Breast epithelium (tissue), 4 donors: ENCODE data around the gene TNFSF15. TPM values are rescaled to one million over a fixed set of nuclear protein-coding genes. Genes with fewer than 3 reads are reported as not detected.

Experiments
- DNase-seq, 2 donors: peaks; one replicate each; pipeline ENCODE4 v3.0.0-alpha.2; 2019; ENCODE audit warnings: low spot score in 2 of 2
- H3K27ac ChIP-seq, 2 donors: fragments of 200-600 bp; sonication (generic) in 1 of 2; one replicate each; pipeline ENCODE4 v1.5.1; 2016 to 2019; ENCODE audit warnings: mild to moderate bottlenecking in 1 of 2
- H3K27me3 ChIP-seq, 2 donors: fragments of 200-600 bp; sonication (generic) in 1 of 2; one replicate each; pipeline versions ENCODE4 v1.5.1 to v1.6.0; 2017 to 2019; ENCODE audit warnings: control low read depth in 1 of 2, mild to moderate bottlenecking in 1 of 2
- H3K36me3 ChIP-seq: fragments of 200-600 bp; one replicate; pipeline ENCODE4 v1.5.1; 2019
- H3K4me1 ChIP-seq, 2 donors: fragments of 200-600 bp; sonication (generic); one replicate each; pipeline ENCODE4 v1.5.1; 2016 to 2019; ENCODE audit warnings: control low read depth in 1 of 2
- H3K4me3 ChIP-seq, 3 donors: fragments of 200-600 bp; sonication (generic); 1 replicate in 2 of 3; 2 replicates in 1 of 3; pipeline ENCODE4 v1.5.1; 2016 to 2019; ENCODE audit warnings: mild to moderate bottlenecking in 3 of 3, moderate library complexity in 2 of 3
- H3K9me3 ChIP-seq, 2 donors: fragments of 200-600 bp; sonication (generic) in 1 of 2; one replicate each; pipeline ENCODE4 v1.5.1; 2016 to 2019; ENCODE audit warnings: control low read depth in 1 of 2
- POLR2A ChIP-seq: fragments of 450-650 bp; IDR thresholded peaks from one replicate; pipeline ENCODE4 v1.6.1; 2016; ENCODE audit warnings: antibody characterized with exemption, mild to moderate bottlenecking, moderate library complexity
- POLR2AphosphoS5 ChIP-seq, 3 donors: sonication (generic); formaldehyde crosslinking; IDR thresholded peaks; one replicate each; pipeline ENCODE4 v1.6.1; 2017; ENCODE audit warnings: antibody characterized with exemption in 3 of 3
- intact Hi-C: fragments of 100-400 bp; cut with DNase I; formaldehyde crosslinking; loops from one replicate; pipeline ENCODE4 v1.15.1; 2023; ENCODE audit warnings: low total_unique reads
- total RNA-seq, 3 donors: library from RNA; depleted of rRNA; stranded (reverse); fragments of >200 nt; gene quantifications; one replicate each; pipeline ENCODE4 v1.1.0, GENCODE V29; 2016
- TF ChIP-seq, protein P1 (sequence below), 3 donors: fragments of 450-650 bp; IDR thresholded peaks; one replicate each; pipeline ENCODE4 v1.5.1; 2016 to 2017; ENCODE audit warnings: antibody characterized with exemption in 3 of 3, mild to moderate bottlenecking in 3 of 3, moderate library complexity in 3 of 3

Gene TNFSF15
- total RNA-seq, 3 donors from 2014 or later = 0.16 to 2.0 (median 0.66) TPM

DNA sequence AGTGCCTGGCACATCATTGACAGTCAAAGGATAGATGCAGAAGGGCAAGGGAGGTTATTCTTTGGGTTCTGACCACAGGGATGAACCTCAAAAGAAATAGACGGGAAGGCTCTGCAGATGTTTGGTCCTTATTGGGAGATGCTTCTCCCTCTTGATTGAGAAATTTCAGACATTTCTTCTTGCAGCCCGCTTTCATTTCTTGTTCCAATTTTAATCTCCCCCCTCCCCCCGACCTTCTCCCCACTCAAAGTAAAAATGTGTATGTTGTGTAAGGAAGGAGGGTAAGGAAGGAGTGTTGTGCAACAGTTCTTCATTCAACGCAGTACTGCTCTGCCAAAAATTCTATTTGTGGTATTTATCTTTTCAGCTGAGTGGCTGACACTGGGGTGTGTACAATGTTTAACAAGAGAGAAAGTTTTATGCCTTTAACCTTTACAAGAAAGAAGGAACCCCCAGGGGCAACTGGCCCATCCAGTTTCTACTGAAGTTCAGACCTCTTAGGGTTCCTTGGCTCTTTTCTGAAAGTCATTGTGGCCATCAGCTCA, 46.3 kb upstream of the TNFSF15 start:
- intact Hi-C loops = no loop called here
- no peaks in the 10 kb centered on the region for H3K9me3 ChIP-seq
- H3K4me3 ChIP-seq = no peak overlapping the region
- TF ChIP-seq POLR2A (no peak), POLR2AphosphoS5 (IDR thresholded peaks at IDR 0.05) (no peak)
- TF ChIP-seq, protein P1, sequence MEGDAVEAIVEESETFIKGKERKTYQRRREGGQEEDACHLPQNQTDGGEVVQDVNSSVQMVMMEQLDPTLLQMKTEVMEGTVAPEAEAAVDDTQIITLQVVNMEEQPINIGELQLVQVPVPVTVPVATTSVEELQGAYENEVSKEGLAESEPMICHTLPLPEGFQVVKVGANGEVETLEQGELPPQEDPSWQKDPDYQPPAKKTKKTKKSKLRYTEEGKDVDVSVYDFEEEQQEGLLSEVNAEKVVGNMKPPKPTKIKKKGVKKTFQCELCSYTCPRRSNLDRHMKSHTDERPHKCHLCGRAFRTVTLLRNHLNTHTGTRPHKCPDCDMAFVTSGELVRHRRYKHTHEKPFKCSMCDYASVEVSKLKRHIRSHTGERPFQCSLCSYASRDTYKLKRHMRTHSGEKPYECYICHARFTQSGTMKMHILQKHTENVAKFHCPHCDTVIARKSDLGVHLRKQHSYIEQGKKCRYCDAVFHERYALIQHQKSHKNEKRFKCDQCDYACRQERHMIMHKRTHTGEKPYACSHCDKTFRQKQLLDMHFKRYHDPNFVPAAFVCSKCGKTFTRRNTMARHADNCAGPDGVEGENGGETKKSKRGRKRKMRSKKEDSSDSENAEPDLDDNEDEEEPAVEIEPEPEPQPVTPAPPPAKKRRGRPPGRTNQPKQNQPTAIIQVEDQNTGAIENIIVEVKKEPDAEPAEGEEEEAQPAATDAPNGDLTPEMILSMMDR (IDR thresholded peaks at IDR 0.05) = no peak
- no peak overlapping the region for H3K27ac ChIP-seq
- no peaks in the 10 kb centered on the region for H3K36me3 ChIP-seq
- H3K27me3 ChIP-seq = no peaks in the 10 kb centered on the region
- H3K4me1 ChIP-seq = no peaks in the 10 kb centered on the region
- DNase-seq = no peak

DNA sequence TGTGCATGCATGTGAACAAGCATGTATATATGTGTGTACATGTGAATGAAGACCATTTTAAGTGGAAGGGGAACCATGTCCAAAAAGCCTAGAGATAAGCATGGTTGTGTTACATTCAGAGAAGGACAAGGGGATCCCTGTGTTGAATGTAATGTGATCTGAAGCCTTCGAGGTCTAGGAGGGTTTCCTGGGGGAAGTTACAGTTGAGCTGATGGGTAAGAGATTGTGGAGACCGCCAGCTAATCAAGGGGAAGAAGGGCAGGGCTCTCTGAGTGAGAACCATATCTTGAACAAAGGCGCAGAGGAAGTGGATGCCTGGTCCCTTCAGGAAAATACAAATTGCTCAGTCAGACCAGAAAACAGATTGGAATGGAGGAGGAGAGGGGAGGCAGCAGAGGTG, 45.5 kb upstream of the TNFSF15 start:
- H3K27me3 ChIP-seq = no peaks in the 10 kb centered on the region
- TF ChIP-seq POLR2A = no peak
- TF ChIP-seq, protein P1 (IDR thresholded peaks at IDR 0.05) = no peak
- TF ChIP-seq POLR2AphosphoS5 (IDR thresholded peaks at IDR 0.05) = no peak

DNA sequence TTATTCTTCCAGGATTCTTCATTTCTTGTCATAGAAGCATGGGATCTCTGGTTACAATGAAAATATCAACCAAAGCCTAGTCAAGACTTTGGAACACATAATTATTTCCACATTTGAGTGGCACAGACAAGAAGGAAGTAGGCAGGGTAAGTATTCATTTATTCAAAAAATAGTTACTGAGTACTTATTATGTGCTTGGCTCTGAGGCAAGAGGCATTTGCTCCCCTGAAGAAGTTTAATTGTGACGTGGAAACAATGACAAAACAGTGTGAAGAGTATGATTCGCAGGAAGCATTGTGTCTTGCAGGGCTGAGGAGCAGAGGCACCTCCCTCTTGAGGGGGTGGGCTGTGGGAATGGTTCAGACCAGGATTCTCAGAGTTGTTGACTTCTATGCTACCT, 45.0 kb upstream of the TNFSF15 start:
- H3K4me3 ChIP-seq = no peak overlapping the region
- TF ChIP-seq POLR2AphosphoS5 (IDR thresholded peaks at IDR 0.05) (no peak), POLR2A (no peak)
- TF ChIP-seq, protein P1 (IDR thresholded peaks at IDR 0.05) = no peak

More for the DNA sequence above, 45.5 kb upstream of the TNFSF15 start:
- Histone ChIP-seq H3K27ac (no peak overlapping the region), H3K4me3 (no peak overlapping the region), H3K36me3 (no peaks in the 10 kb centered on the region), H3K9me3 (no peaks in the 10 kb centered on the region), H3K4me1 (no peaks in the 10 kb centered on the region)
- intact Hi-C loops = no loop called here
- DNase-seq = no peak

DNA sequence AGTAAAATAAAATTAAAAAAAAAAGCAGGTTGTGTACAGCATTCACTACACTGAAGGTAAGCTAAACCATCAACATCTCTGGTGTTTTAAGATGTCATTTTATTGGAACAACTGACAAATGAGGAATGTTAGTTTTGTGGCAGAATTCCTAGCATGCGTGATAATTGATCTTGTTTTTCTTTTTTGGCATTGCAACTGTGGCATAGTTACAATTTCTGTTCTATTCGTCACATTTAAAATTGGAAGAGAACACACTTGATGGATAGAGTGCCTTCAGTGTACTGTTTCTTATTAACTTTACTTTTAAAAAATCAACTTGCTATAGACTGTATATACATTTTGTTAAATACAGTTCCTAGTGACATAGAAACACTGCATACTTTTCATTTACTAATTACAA, 43.6 kb upstream of the TNFSF15 start:
- intact Hi-C loops = no loop called here
- Histone ChIP-seq H3K4me3 (no peak overlapping the region), H3K27me3 (no peaks in the 10 kb centered on the region), H3K36me3 (no peaks in the 10 kb centered on the region), H3K4me1 (no peaks in the 10 kb centered on the region), H3K27ac (no peak overlapping the region), H3K9me3 (no peaks in the 10 kb centered on the region)
- TF ChIP-seq POLR2A (no peak), POLR2AphosphoS5 (IDR thresholded peaks at IDR 0.05) (no peak)
- TF ChIP-seq, protein P1 (IDR thresholded peaks at IDR 0.05) = no peak
- DNase-seq = no peak

More for the DNA sequence above, 45.0 kb upstream of the TNFSF15 start:
- H3K27ac ChIP-seq = no peak overlapping the region
- no peaks in the 10 kb centered on the region for H3K4me1 ChIP-seq
- DNase-seq = no peak
- H3K27me3 ChIP-seq = no peaks in the 10 kb centered on the region
- no peaks in the 10 kb centered on the region for H3K36me3 ChIP-seq
- intact Hi-C loops = no loop called here
- H3K9me3 ChIP-seq = no peaks in the 10 kb centered on the region

DNA sequence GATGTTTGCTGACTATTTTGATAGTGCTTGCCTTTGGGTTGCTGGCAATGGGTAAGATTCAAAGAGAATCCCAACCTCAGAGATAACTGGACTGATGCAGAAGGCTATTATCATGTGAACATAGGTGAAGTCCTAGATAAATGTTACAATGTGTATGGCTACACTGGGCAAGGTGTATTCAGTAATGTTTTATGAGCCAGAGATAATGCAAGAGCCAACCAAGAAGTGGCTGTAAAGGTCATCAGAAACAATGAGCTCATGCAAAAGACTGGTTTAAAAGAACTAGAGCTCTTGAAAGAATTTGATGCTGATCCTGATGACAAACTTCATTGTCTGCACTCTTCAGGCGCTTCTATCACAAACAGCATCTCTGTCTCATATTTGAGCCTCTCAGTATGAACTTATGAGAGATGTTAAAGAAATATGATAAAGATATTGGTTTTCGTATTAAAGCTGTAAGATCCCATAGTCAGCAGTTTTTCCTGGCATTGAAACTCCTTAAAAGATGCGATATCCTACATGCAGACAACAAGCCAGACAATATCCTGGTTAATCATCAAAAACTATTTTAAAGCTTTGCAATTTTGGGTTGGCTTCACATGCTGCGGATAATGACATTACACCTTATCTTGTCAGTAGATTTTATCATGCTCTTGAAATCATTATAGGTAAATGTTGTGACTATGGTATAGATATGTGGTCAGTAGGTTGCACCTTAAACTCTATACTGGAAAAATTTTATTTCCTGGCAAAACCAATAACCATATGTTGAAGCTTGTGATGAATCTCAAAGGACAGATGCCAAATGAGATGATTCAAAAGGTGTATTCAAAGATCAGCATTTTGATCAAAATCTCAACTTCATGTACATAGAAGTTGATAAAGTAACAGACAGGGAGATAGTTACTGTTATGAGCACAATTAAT, 41.9 kb upstream of the TNFSF15 start:
- TF ChIP-seq POLR2A (no peak), POLR2AphosphoS5 (IDR thresholded peaks at IDR 0.05) (no peak)
- TF ChIP-seq, protein P1 (IDR thresholded peaks at IDR 0.05) = no peak
- Histone ChIP-seq H3K36me3 (no peaks in the 10 kb centered on the region), H3K4me3 (no peak overlapping the region), H3K4me1 (no peaks in the 10 kb centered on the region), H3K27ac (no peak overlapping the region), H3K9me3 (no peaks in the 10 kb centered on the region), H3K27me3 (no peaks in the 10 kb centered on the region)
- intact Hi-C loops = no loop called here
- no peak for DNase-seq
